ENCODE measurements around the gene ESYT1. TPM values are rescaled to one million over a fixed set of nuclear protein-coding genes. Genes with fewer than 3 reads are reported as not detected.
A peak's percentile ranks its signal among the peaks of the same experiment; 100 is the strongest.

ESYT1 gene, protein sequence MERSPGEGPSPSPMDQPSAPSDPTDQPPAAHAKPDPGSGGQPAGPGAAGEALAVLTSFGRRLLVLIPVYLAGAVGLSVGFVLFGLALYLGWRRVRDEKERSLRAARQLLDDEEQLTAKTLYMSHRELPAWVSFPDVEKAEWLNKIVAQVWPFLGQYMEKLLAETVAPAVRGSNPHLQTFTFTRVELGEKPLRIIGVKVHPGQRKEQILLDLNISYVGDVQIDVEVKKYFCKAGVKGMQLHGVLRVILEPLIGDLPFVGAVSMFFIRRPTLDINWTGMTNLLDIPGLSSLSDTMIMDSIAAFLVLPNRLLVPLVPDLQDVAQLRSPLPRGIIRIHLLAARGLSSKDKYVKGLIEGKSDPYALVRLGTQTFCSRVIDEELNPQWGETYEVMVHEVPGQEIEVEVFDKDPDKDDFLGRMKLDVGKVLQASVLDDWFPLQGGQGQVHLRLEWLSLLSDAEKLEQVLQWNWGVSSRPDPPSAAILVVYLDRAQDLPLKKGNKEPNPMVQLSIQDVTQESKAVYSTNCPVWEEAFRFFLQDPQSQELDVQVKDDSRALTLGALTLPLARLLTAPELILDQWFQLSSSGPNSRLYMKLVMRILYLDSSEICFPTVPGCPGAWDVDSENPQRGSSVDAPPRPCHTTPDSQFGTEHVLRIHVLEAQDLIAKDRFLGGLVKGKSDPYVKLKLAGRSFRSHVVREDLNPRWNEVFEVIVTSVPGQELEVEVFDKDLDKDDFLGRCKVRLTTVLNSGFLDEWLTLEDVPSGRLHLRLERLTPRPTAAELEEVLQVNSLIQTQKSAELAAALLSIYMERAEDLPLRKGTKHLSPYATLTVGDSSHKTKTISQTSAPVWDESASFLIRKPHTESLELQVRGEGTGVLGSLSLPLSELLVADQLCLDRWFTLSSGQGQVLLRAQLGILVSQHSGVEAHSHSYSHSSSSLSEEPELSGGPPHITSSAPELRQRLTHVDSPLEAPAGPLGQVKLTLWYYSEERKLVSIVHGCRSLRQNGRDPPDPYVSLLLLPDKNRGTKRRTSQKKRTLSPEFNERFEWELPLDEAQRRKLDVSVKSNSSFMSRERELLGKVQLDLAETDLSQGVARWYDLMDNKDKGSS
- 120 and 127 TPM in 2 replicates for total RNA-seq (2014; rRNA removed; shearing (Covaris generic))

DNA sequence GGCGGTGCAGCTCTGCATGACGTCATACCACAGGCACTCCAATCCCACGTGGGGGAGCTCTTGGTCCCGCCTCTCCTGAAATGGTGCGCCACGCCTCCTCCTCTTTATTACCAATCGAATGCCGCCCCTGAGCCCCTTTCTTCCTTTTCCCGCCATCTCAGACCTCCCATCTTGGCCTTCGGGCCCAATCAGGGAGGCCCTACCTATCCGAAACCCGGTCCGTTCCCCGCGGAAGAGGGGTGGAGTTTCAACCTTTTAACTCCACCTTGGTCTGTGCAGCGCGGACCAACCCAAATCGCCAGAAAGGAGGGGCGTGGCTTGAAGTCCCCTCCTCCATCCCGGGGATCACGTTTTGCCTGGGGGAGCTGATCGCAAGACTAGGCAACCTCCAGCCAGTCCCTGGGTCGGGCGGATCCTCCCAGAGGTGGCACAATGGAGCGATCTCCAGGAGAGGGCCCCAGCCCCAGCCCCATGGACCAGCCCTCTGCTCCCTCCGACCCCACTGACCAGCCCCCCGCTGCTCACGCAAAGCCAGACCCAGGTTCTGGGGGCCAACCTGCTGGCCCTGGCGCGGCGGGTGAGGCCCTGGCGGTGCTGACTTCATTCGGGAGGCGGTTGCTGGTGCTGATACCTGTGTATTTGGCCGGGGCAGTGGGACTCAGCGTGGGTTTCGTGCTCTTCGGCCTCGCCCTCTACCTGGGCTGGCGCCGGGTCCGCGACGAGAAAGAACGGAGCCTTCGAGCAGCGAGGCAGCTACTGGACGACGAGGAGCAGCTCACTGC is at the start of gene ESYT1:
TSS of gene ESYT1 (plus strand) at position 380 of the 782 bp plus-strand sequence. CDS start at position 433, 53 bp downstream.
- H3K27me3 ChIP-seq (ENCODE audit: control insufficient read depth, insufficient read depth, low read length) = no peaks in the 10 kb centered on the region

DNA sequence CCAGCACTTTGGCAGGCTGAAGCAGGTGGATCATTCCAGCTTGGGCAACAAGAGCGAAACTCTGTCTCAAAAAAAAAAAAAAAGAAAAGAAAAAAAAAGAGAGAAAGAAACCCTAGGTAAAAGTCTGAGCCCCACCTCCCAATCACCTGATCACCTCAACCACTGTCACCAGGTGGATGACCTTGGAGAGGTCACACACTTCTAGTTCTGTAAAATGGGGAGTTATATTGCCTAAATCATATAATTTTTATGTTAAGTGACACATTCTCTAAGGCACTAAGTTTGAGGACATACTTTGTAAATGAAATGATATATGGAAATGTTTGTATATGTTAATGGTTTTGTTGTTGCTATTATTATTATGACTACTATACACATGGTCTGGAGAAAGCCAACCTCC is 49.6 kb upstream of the ESYT1 start:
- Histone ChIP-seq H3K36me3 (replicated peaks; ENCODE audit: control insufficient read depth, insufficient read depth, low read length) (peaks cover 3% of the 10 kb centered on the region), H3K27me3 (ENCODE audit: control insufficient read depth, insufficient read depth, low read length) (no peaks in the 10 kb centered on the region), H3K4me3 (ENCODE audit: insufficient read depth, low read depth, low read length) (no peak overlapping the region; the same call in 1 of the 2 replicates)
- DNase-seq = no peak

More for the DNA sequence above, at the start of gene ESYT1:
- DNase-seq = peak; percentile 97
- Histone ChIP-seq H3K36me3 (replicated peaks; ENCODE audit: control insufficient read depth, insufficient read depth, low read length) (peaks cover 20% of the 10 kb centered on the region), H3K4me3 (ENCODE audit: insufficient read depth, low read depth, low read length) (peak within 1 kb of the TSS; percentile 88)

DNA sequence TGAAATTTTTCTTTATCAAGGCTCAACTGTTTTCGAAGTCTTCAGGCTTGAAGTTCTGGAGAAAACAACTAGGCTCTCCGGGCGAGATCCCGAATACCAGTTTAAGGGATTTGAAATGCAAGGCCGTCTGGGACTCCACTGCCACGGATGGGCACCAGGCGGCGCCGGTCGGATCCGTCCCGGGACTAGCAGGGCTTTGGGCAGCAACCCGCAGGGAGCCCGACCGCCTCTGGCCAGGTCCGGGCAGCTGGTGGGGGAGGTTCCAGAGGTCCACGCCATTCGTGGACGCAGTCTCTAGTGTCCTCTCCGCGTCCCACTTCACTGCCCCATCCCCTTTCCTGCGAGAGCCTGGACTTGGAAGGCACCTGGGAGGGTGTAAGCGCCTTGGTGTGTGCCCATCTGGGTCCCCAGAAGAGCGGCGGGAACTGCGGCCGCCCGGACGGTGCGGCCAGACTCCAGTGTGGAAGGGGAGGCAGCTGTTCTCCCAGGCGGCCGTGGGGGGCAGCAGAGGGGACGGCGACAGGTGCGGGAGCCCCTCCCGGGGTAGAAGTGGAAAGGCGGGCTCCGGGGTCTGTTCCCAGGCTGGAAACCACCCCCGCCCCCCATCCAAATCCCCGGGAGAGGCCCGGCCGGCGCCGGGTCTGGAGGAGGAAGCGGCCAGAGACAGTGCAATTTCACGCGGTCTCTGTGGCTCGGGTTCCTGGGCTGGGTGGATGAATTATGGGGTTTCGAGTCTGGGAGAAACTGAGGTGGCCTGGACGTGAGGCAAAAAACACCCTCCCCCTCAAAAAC is 48.9 kb upstream of the ESYT1 start:
- H3K27me3 ChIP-seq (ENCODE audit: control insufficient read depth, insufficient read depth, low read length) = no peaks in the 10 kb centered on the region
- peak overlapping the region; percentile 89 for H3K4me3 ChIP-seq (ENCODE audit: insufficient read depth, low read depth, low read length)
- DNase-seq = peak; percentile 95
- peaks cover 9% of the 10 kb centered on the region for H3K36me3 ChIP-seq (replicated peaks; ENCODE audit: control insufficient read depth, insufficient read depth, low read length)

DNA sequence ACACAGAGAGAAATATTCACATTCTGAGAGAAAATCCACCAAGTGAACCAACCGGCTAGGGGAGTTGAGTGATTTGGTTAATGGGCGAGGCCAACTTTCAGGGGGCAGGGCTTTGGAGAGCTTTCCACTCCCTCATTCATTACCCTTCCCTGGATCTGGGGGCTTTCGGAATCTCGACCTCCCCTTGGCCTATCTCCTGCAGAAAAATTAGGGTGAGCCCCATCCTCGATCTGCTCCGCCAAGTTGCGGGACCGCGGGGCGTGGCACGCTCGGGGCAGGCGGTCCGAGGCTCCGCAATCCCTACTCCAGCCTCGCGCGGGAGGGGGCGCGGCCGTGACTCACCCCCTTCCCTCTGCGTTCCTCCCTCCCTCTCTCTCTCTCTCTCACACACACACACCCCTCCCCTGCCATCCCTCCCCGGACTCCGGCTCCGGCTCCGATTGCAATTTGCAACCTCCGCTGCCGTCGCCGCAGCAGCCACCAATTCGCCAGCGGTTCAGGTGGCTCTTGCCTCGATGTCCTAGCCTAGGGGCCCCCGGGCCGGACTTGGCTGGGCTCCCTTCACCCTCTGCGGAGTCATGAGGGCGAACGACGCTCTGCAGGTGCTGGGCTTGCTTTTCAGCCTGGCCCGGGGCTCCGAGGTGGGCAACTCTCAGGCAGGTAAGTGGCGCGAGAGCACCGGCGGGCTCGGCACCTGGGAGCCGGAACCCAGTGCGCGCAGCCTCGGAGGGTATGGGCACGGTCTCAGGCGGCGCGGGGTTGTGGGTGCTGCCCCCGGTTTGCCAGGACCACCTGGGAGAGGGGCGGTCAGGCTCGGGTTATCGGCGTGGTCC is 48.1 kb upstream of the ESYT1 start, which contains the start of gene ERBB3:
TSS of gene ERBB3 (plus strand) at position 443 of the 833 bp plus-strand sequence. CDS start at position 579, 136 bp downstream.
- H3K4me3 ChIP-seq (ENCODE audit: insufficient read depth, low read depth, low read length) = peak within 1 kb of the TSS; percentile 89
- no peaks in the 10 kb centered on the region for H3K27me3 ChIP-seq (ENCODE audit: control insufficient read depth, insufficient read depth, low read length)
- DNase-seq = peak; percentile 95
- H3K36me3 ChIP-seq (replicated peaks; ENCODE audit: control insufficient read depth, insufficient read depth, low read length) = peaks cover 12% of the 10 kb centered on the region

DNA sequence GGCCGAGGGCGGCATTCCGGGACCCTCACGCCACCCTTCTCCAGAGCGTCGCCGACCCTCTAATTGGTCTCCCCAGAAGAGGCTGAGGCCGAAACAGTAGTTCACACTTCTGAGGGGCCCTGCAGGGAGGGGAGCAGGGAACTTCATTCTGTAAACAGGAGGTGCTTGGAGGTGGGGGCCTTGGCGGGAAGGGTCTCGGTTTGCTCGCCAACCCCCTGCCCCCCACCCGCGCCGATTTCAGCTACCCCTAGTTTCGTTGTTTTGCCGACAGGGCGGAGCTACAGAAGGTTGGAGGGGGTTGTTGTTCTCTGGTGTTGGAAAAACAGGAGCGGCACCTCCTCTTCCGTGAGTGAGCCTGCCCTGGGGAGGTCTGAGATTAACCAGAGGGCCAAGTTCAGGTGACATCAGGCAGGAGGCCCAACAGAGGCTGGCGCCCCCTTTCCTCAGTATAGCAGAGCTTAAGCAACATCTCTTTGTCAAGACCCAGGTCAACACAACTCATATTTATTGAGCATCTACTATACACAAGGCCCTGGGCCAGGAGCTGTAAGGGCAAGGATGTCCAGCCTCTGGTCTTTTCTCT is 47.4 kb upstream of the ESYT1 start:
- Histone ChIP-seq H3K36me3 (replicated peaks; ENCODE audit: control insufficient read depth, insufficient read depth, low read length) (peaks cover 14% of the 10 kb centered on the region), H3K27me3 (ENCODE audit: control insufficient read depth, insufficient read depth, low read length) (no peaks in the 10 kb centered on the region), H3K4me3 (ENCODE audit: insufficient read depth, low read depth, low read length) (peak overlapping the region; percentile 89)
- DNase-seq = peak; percentile 72

DNA sequence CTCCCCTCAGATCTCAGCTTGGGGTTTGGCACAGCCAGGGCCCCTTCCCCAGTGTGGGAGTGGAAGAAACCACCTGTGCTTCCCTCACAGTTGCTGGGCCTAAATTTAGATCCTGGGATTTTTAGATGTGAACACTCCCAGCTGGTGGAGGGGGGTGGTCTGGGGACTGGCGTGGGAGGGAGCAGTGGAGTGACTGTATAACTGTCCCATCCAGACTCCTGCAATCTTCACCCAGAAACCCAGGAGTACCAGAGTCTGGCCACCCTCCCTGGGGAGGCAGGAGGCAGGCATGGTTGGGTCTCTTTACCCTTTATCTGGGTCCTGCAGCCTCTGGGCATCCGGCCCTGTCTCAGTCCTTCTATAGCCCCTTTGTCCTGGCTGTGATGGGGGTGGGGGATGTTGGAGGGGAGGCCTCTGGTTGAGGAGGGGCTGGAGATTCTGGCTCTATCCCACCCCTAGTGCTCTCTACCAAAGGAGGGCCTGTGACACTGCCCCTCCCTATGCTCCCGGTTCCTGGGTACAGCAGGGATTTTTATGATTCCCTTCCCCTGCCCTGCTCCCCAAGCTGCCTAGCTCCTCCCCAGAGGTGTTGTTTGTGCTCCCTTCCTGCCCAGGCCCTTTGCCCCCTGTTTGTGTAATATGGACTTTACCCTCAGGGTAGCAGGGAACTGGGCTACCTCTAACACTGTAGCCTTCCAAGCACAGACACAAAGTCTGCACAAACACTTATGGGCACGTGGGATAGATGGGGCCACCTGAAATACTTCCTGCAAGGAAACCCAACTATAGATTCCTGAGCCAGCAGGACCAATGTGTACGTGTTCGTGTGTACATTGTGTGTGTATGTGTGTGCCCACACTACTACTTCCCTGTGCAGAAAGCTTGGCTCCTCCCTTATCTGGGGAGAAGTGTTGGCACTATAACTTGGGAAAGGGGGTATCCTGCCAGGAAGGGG is 46.4 kb upstream of the ESYT1 start:
- DNase-seq = peak; percentile 30
- Histone ChIP-seq H3K27me3 (ENCODE audit: control insufficient read depth, insufficient read depth, low read length) (no peaks in the 10 kb centered on the region), H3K36me3 (replicated peaks; ENCODE audit: control insufficient read depth, insufficient read depth, low read length) (peaks cover 21% of the 10 kb centered on the region), H3K4me3 (ENCODE audit: insufficient read depth, low read depth, low read length) (peak overlapping the region; percentile 89)

DNA sequence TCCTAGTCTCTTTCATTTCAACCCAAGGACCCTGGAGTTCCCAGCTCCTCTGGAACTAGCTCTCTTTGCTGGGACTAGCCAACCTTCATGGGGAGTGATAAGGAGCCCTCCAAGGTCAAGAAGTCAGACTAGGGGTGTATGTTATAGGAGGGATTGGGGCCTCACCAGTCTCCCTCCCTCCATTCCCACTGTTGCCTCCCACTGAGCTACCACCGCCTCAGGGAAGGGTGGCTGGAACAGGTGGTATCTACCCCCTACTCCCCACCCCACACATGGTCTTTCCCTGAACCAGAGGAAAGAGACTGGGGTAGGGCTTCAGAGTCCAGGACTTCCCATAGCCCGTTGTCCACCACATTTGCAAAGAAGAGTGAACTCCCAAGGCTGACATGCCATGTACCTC is 45.7 kb upstream of the ESYT1 start:
- Histone ChIP-seq H3K4me3 (ENCODE audit: insufficient read depth, low read depth, low read length) (no peak overlapping the region), H3K27me3 (ENCODE audit: control insufficient read depth, insufficient read depth, low read length) (no peaks in the 10 kb centered on the region), H3K36me3 (replicated peaks; ENCODE audit: control insufficient read depth, insufficient read depth, low read length) (peaks cover 25% of the 10 kb centered on the region)
- DNase-seq = no peak

DNA sequence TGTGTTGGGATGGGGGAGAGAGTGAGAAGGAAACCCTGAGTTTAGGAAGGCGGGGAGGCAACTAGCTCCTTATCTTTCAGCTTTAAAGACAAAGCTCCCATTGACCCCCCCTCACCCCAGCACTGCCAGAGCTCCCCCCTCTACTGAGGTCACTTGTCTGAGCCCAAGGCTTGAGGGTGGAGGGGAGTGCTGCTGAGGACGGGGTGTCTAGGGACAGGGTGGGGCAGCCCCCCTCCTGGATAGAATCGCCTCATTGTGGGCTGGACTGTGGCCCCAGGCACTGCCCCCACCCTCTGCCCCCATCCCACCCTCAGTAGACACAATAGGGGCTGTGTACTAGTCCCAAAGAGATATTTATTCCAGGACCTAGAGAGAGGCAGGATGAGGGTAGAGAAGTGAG is 45.1 kb upstream of the ESYT1 start:
- Histone ChIP-seq H3K27me3 (ENCODE audit: control insufficient read depth, insufficient read depth, low read length) (no peaks in the 10 kb centered on the region), H3K36me3 (replicated peaks; ENCODE audit: control insufficient read depth, insufficient read depth, low read length) (peaks cover 31% of the 10 kb centered on the region), H3K4me3 (ENCODE audit: insufficient read depth, low read depth, low read length) (no peak overlapping the region)
- DNase-seq = no peak

DNA sequence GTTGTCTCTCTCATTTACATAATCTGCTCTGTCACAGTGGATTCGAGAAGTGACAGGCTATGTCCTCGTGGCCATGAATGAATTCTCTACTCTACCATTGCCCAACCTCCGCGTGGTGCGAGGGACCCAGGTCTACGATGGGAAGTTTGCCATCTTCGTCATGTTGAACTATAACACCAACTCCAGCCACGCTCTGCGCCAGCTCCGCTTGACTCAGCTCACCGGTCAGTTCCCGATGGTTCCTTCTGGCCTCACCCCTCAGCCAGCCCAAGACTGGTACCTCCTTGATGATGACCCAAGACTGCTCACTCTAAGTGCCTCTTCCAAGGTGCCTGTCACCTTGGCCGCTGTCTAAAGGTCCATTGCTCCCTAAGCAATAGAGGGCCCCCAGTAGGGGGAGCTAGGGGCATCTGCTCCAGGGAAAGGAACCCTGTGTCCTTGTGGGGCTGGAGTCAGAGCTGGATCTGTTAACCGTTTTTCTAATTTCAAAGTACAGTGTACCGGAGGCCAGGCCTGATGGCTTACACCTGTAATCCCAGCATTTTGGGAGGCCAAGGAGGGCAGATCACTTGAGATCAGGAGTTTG is 43.0 kb upstream of the ESYT1 start:
- Histone ChIP-seq H3K27me3 (ENCODE audit: control insufficient read depth, insufficient read depth, low read length) (no peaks in the 10 kb centered on the region), H3K36me3 (replicated peaks; ENCODE audit: control insufficient read depth, insufficient read depth, low read length) (peaks cover 42% of the 10 kb centered on the region), H3K4me3 (ENCODE audit: insufficient read depth, low read depth, low read length) (no peak overlapping the region)
- DNase-seq = peak; percentile 82

DNA sequence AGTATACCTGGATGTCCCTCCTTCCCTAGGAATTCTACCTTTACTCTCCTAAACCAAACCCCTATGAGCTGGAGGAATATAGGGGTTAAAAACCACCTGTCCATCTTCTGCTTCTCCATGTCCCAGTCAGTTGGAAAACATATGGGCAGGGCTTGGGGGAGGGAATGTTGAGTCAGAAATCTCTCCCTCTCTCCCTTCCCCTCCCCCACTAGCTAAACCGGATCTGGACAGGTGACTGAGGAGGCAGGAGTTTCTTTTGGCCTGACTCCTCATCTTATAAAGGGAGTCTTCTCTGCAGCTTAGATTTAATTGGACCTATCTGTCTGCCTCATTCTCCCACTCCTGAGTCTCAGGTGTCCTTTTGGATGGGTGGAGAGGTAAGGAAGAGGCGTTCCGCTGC is 42.0 kb upstream of the ESYT1 start:
- peak; percentile 19 for DNase-seq

DNA sequence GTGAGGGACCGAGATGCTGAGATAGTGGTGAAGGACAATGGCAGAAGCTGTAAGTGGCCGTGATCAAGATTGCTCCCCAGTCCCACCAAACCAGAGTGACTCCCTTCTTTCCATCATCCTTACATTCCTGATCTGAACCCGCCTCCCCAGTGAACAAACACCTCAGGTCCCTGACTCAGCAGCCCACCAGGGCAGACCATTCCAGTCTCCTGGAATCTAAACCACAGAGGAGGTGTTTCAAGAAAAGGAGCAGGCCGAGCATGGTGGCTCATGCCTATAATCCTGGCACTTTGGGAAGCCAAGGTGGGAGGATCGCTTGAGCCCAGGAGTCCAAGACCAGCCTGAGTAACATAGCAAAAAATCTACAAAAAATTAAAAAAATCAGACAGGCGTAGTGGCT is 41.5 kb upstream of the ESYT1 start:
- DNase-seq = peak; percentile 13
- H3K27me3 ChIP-seq (ENCODE audit: control insufficient read depth, insufficient read depth, low read length) = no peaks in the 10 kb centered on the region
- H3K36me3 ChIP-seq (replicated peaks; ENCODE audit: control insufficient read depth, insufficient read depth, low read length) = peaks cover 46% of the 10 kb centered on the region
- no peak overlapping the region for H3K4me3 ChIP-seq (ENCODE audit: insufficient read depth, low read depth, low read length)

More for the DNA sequence above, 42.0 kb upstream of the ESYT1 start:
- H3K36me3 ChIP-seq (replicated peaks; ENCODE audit: control insufficient read depth, insufficient read depth, low read length) = peaks cover 44% of the 10 kb centered on the region
- no peak overlapping the region for H3K4me3 ChIP-seq (ENCODE audit: insufficient read depth, low read depth, low read length)
- no peaks in the 10 kb centered on the region for H3K27me3 ChIP-seq (ENCODE audit: control insufficient read depth, insufficient read depth, low read length)
